ENCODE results near the gene ZNF566. TPM values are rescaled to one million over a fixed set of nuclear protein-coding genes. Genes with fewer than 3 reads are reported as not detected.
A peak's percentile ranks its signal among the peaks of the same experiment; 100 is the strongest.

ZNF566 gene
- total and polyA plus RNA-seq, 2 of the 13 experiments (the other 11 are each of a cell fraction or from before 2014, with no cell fraction given) = 4.8 to 13.7 TPM

DNA sequence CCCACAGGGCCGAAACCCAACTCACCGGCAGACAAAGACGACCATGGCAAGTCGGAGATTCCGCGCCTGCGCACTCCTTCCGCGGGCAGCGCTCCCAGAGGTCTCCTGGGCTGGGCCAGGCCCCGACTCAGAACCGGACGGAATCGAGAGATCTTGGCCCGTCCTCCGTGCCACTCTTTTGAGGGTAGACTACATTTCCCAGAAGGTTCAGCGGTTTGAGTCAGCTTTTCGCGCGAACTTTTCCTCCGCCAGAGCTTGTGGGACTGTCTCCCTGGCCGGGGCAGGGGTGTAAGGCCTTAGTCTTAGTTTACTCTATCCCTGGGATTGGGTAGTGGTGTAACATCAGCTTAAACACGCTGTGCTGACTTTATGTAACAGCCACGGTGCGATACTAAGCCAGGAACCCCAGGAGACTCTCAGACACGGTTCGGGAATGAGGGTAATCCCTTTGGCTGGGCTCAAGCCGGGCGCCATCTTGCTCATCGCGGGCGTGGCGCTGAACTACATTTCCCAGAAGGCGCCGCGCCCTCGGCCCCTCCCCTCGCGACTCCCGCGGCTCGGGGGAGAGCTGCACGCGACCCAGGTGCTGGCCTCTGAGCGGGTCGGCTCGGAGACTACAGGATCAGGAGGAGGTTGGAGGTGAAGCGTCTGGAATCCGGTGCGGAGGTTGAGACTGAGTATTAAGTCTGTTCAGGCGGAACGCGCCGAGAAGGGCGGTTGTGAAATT is 39.0 kb upstream of the ZNF566 start, which contains the start of gene ZNF260 (continued):
- TF ChIP-seq DRAP1 (CRISPR knock-in tag; IDR thresholded peaks at IDR 0.05) = no peak; the same call in none of the 2 replicates
- no peak; the same call in 1 of the 2 replicates for TF ChIP-seq ZNF33B (CRISPR knock-in tag; IDR thresholded peaks at IDR 0.05)
- TF ChIP-seq ZNF451 (CRISPR knock-in tag; IDR thresholded peaks at IDR 0.05) = 0 out of 2 replicates have a peak, but pooled peaks have one; percentile 26
- TF ChIP-seq ZNF430 (CRISPR knock-in tag; IDR thresholded peaks at IDR 0.05) = peak; percentile 53; the same call in 1 of the 2 replicates
- no peak for TF ChIP-seq ZNF256 (CRISPR knock-in tag; conservative IDR thresholded peaks at IDR 0.05)
- no peak for TF ChIP-seq ZNF619 (CRISPR knock-in tag; IDR thresholded peaks at IDR 0.05)
- TF ChIP-seq KLF16 (CRISPR knock-in tag; IDR thresholded peaks at IDR 0.05) = no peak; a peak in 1 of 4 replicates
- TF ChIP-seq ZNF878 (CRISPR knock-in tag; IDR thresholded peaks at IDR 0.05) = no peak
- peak; percentile 41; the same call in 1 of the 2 replicates for TF ChIP-seq PPARG (CRISPR knock-in tag; conservative IDR thresholded peaks at IDR 0.05)
- TF ChIP-seq MEIS1 (CRISPR knock-in tag; IDR thresholded peaks at IDR 0.05; ENCODE audit: borderline replicate concordance) = peak; percentile 51; the same call in 1 of the 2 replicates
- no peak for TF ChIP-seq ZKSCAN1 (IDR thresholded peaks at IDR 0.05; ENCODE audit: low read length)
- peak; percentile 85 for TF ChIP-seq RBFOX2 (IDR thresholded peaks at IDR 0.05; ENCODE audit: low read depth, low read length)
- TF ChIP-seq, protein P1, sequence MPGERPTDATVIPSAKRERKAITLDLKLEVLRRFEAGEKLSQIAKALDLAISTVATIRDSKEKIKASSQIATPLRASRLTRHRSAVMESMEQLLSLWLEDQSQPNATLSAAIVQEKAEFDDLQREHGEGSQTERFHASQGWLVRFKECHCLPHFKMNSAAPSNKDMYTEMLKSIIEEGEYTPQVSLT (CRISPR knock-in tag; IDR thresholded peaks at IDR 0.05; ENCODE audit: borderline replicate concordance, low read depth) = no peak
- no peak for TF ChIP-seq HNRNPK (IDR thresholded peaks at IDR 0.05; ENCODE audit: low read depth, low read length, poor library complexity, severe bottlenecking)
- TF ChIP-seq RAD21 (CRISPR knock-in tag; IDR thresholded peaks at IDR 0.05) = peak; percentile 25; the same call in 1 of the 2 replicates
- TF ChIP-seq ZNF441 (CRISPR knock-in tag; IDR thresholded peaks at IDR 0.05; ENCODE audit: borderline replicate concordance) = peak; percentile 88
- no peak for TF ChIP-seq ZNF660 (CRISPR knock-in tag; IDR thresholded peaks at IDR 0.05; ENCODE audit: borderline replicate concordance, low read depth)
- no peak for TF ChIP-seq LCORL (IDR thresholded peaks at IDR 0.05)
- peak; percentile 27; the same call in 1 of the 2 replicates for TF ChIP-seq LCORL (CRISPR knock-in tag; IDR thresholded peaks at IDR 0.05)
- TF ChIP-seq SP5 (CRISPR knock-in tag; IDR thresholded peaks at IDR 0.05; ENCODE audit: borderline replicate concordance, low read depth) = peak; percentile 47; the same call in 1 of the 2 replicates
- no peak for TF ChIP-seq RFX1 (IDR thresholded peaks at IDR 0.05)
- no peak for TF ChIP-seq AFF4 (CRISPR knock-in tag; IDR thresholded peaks at IDR 0.05)
- no peak for TF ChIP-seq SSRP1 (CRISPR knock-in tag; IDR thresholded peaks at IDR 0.05)
- peak; percentile 90; the same call in 1 of the 2 replicates for TF ChIP-seq ZNF44 (CRISPR knock-in tag; IDR thresholded peaks at IDR 0.05)
- TF ChIP-seq ZNF766 (CRISPR knock-in tag; IDR thresholded peaks at IDR 0.05; ENCODE audit: borderline replicate concordance) = no peak
- no peak; the same call in 1 of the 2 replicates for TF ChIP-seq ZNF253 (CRISPR knock-in tag; IDR thresholded peaks at IDR 0.05; ENCODE audit: borderline replicate concordance)
- TF ChIP-seq CC2D1A (CRISPR knock-in tag; IDR thresholded peaks at IDR 0.05) = no peak
